Neural progenitor cell (in vitro differentiated cells): ENCODE measurements around the gene MRPL51. TPM values are rescaled to one million over a fixed set of nuclear protein-coding genes. Genes with fewer than 3 reads are reported as not detected.
"Not testable (repeated sequence)": the region's sequence is repeated elsewhere in the genome, so short reads cannot be mapped to it uniquely, and the experiment has no call there.

Source experiments
- DNase-seq: peaks from one replicate; pipeline ENCODE4 v3.0.0-alpha.2; 2016; ENCODE audit warnings: low spot score
- H2AFZ ChIP-seq: fragments of 200-600 bp; sonication (generic); replicated peaks from 2 replicates; pipeline ENCODE4 v1.6.1; 2016; ENCODE audit warnings: antibody characterized with exemption
- H3F3A ChIP-seq: fragments of 200-600 bp; sonication (generic); 2 replicates; pipeline ENCODE4 v1.6.1; 2016; ENCODE audit warnings: antibody characterized with exemption, low read depth
- H3K27ac ChIP-seq: fragments of 200-600 bp; sonication (generic); 2 replicates; pipeline ENCODE4 v1.5.1; 2016; ENCODE audit warnings: mild to moderate bottlenecking
- H3K27me3 ChIP-seq: fragments of 200-600 bp; sonication (generic); 2 replicates; pipeline ENCODE4 v1.6.1; 2016; ENCODE audit warnings: mild to moderate bottlenecking, moderate library complexity
- H3K36me3 ChIP-seq: fragments of 200-600 bp; sonication (generic); 2 replicates; pipeline ENCODE4 v1.5.1; 2016
- H3K4me1 ChIP-seq: fragments of 200-600 bp; sonication (generic); 2 replicates; pipeline ENCODE4 v1.6.1; 2016; ENCODE audit warnings: mixed run types
- H3K4me2 ChIP-seq: fragments of 200-600 bp; sonication (generic); 2 replicates; pipeline ENCODE4 v1.6.1; 2016
- H3K4me3 ChIP-seq: fragments of 200-600 bp; sonication (generic); 2 replicates; pipeline ENCODE4 v1.5.1; 2016
- H3K79me2 ChIP-seq: fragments of 200-600 bp; sonication (generic); 2 replicates; pipeline ENCODE4 v1.6.1; 2016; ENCODE audit warnings: low read depth
- H3K9ac ChIP-seq: fragments of 200-600 bp; sonication (generic); 2 replicates; pipeline ENCODE4 v1.6.1; 2016
- H3K9me3 ChIP-seq: fragments of 200-600 bp; sonication (generic); 2 replicates; pipeline ENCODE4 v1.5.1; 2016; ENCODE audit warnings: low read depth
- H4K20me1 ChIP-seq: fragments of 200-600 bp; sonication (generic); 2 replicates; pipeline ENCODE4 v1.6.1; 2016; ENCODE audit warnings: low read depth
- H3K27ac Mint-ChIP-seq: 3 replicates; pipeline ENCODE4 v1.8.0; 2021; ENCODE audit warnings: mixed read lengths
- H3K27me3 Mint-ChIP-seq: 2 replicates; pipeline ENCODE4 v1.8.0; 2022; ENCODE audit warnings: low read depth, mild to moderate bottlenecking, inconsistent platforms, moderate library complexity, mixed read lengths; ENCODE audit not compliant: insufficient read depth
- H3K36me3 Mint-ChIP-seq: 3 replicates; pipeline ENCODE4 v1.8.0; 2021; ENCODE audit warnings: mixed read lengths
- H3K4me1 Mint-ChIP-seq: 3 replicates; pipeline ENCODE4 v1.8.0; 2021; ENCODE audit warnings: mixed read lengths
- H3K4me3 Mint-ChIP-seq: 3 replicates; pipeline ENCODE4 v1.8.0; 2021; ENCODE audit warnings: mild to moderate bottlenecking, moderate library complexity, mixed read lengths
- H3K9me3 Mint-ChIP-seq: 3 replicates; pipeline ENCODE4 v1.8.0; 2020; ENCODE audit warnings: mixed read lengths
- CTCF ChIP-seq: fragments of 200-600 bp; sonication (generic); IDR thresholded peaks from 2 replicates; pipeline ENCODE4 v1.5.1; 2017; ENCODE audit warnings: antibody characterized with exemption, mild to moderate bottlenecking
- EZH2 ChIP-seq: fragments of 200-600 bp; sonication (generic); IDR thresholded peaks from 2 replicates; pipeline ENCODE4 v1.6.1; 2017; ENCODE audit warnings: antibody characterized with exemption, mild to moderate bottlenecking, moderate library complexity
- EZH2phosphoT487 ChIP-seq: fragments of 200-600 bp; sonication (generic); IDR thresholded peaks from 2 replicates; pipeline ENCODE4 v1.6.1; 2017; ENCODE audit warnings: antibody characterized with exemption
- total RNA-seq: library from RNA; depleted of rRNA; stranded (reverse); fragments of >200 nt; gene quantifications from 2 replicates; pipeline ENCODE4 v1.2.3, GENCODE V29; 2015; ENCODE audit warnings: low replicate concordance

Gene MRPL51
- total RNA-seq, 1 donor from 2014 or later: 143 TPM

- peaks cover 31% of the 10 kb centered on the region for H3F3A ChIP-seq
- H3K36me3 ChIP-seq: peaks cover 8% of the 10 kb centered on the region
- Mint-ChIP-seq H3K4me1 (peaks cover 8% of the 10 kb centered on the region), H3K9me3 (no peaks in the 10 kb centered on the region), H3K36me3 (peaks cover 3% of the 10 kb centered on the region), H3K27ac (no peak overlapping the region), H3K27me3 (peaks cover 2% of the 10 kb centered on the region), H3K4me3 (no peak overlapping the region)
- no peak overlapping the region for H3K9ac ChIP-seq
- no peak for DNase-seq
- no peaks in the 10 kb centered on the region for H3K9me3 ChIP-seq
- H3K79me2 ChIP-seq: peaks cover 21% of the 10 kb centered on the region
- H3K4me3 ChIP-seq: no peak overlapping the region
- no peak overlapping the region for H3K27ac ChIP-seq
- H3K4me1 ChIP-seq: peaks cover 5% of the 10 kb centered on the region
- TF ChIP-seq EZH2 (no peak), CTCF (no peak), EZH2phosphoT487 (no peak)
- no peaks in the 10 kb centered on the region for H3K27me3 ChIP-seq
- peaks cover 4% of the 10 kb centered on the region for H4K20me1 ChIP-seq
- no peak overlapping the region for H2AFZ ChIP-seq
- no peak overlapping the region for H3K4me2 ChIP-seq
Measured at GRCh38 chr12:6489449-6489848, 3.6 kb downstream of the MRPL51 start.

GRCh38 chr12:6488240-6488639 is 4.8 kb downstream of the MRPL51 start:
- Histone ChIP-seq H3K9ac (no peak overlapping the region), H3K4me3 (no peak overlapping the region), H3K9me3 (no peaks in the 10 kb centered on the region), H3K4me1 (peaks cover 5% of the 10 kb centered on the region), H3F3A (peaks cover 21% of the 10 kb centered on the region), H4K20me1 (no peaks in the 10 kb centered on the region), H3K36me3 (peaks cover 8% of the 10 kb centered on the region), H3K27ac (no peak overlapping the region), H3K27me3 (no peaks in the 10 kb centered on the region), H3K4me2 (no peak overlapping the region), H3K79me2 (peaks cover 16% of the 10 kb centered on the region), H2AFZ (no peak overlapping the region)
- H3K4me1 Mint-ChIP-seq: peaks cover 8% of the 10 kb centered on the region
- no peak for TF ChIP-seq CTCF
- TF ChIP-seq EZH2phosphoT487: no peak
- TF ChIP-seq EZH2: no peak
- no peak overlapping the region for H3K4me3 Mint-ChIP-seq
- no peak for DNase-seq
- H3K36me3 Mint-ChIP-seq: peaks cover 3% of the 10 kb centered on the region
- H3K9me3 Mint-ChIP-seq: no peaks in the 10 kb centered on the region
- H3K27me3 Mint-ChIP-seq: peaks cover 2% of the 10 kb centered on the region
- no peak overlapping the region for H3K27ac Mint-ChIP-seq

- Histone ChIP-seq H3K27ac (no peak overlapping the region), H3K4me2 (no peak overlapping the region), H4K20me1 (no peaks in the 10 kb centered on the region), H2AFZ (no peak overlapping the region), H3K27me3 (no peaks in the 10 kb centered on the region), H3K4me3 (no peak overlapping the region), H3F3A (no peaks in the 10 kb centered on the region), H3K36me3 (no peaks in the 10 kb centered on the region), H3K4me1 (no peaks in the 10 kb centered on the region), H3K79me2 (no peaks in the 10 kb centered on the region), H3K9me3 (no peaks in the 10 kb centered on the region), H3K9ac (no peak overlapping the region)
- Mint-ChIP-seq H3K27ac (no peak overlapping the region), H3K9me3 (peaks cover 9% of the 10 kb centered on the region), H3K36me3 (no peaks in the 10 kb centered on the region), H3K4me3 (no peak overlapping the region), H3K27me3 (peaks cover 5% of the 10 kb centered on the region), H3K4me1 (peaks cover 3% of the 10 kb centered on the region)
- DNase-seq: no peak
- TF ChIP-seq CTCF (no peak), EZH2phosphoT487 (no peak), EZH2 (no peak)
Measured at GRCh38 chr12:6478416-6478815, 14.6 kb downstream of the MRPL51 start.

- H3K27ac ChIP-seq, H3K27ac Mint-ChIP-seq, H3K79me2 ChIP-seq, H3K9ac ChIP-seq, H3K4me2 ChIP-seq, H3K36me3 Mint-ChIP-seq, H3K4me1 Mint-ChIP-seq, H3K36me3 ChIP-seq, H3K27me3 Mint-ChIP-seq, H4K20me1 ChIP-seq, H3K9me3 Mint-ChIP-seq, DNase-seq, H3K9me3 ChIP-seq, H3K4me3 ChIP-seq, H3K4me1 ChIP-seq, H2AFZ ChIP-seq, H3F3A ChIP-seq, H3K4me3 Mint-ChIP-seq, H3K27me3 ChIP-seq: not testable (repeated sequence)
Measured at GRCh38 chr12:6477601-6478377, 15.3 kb downstream of the MRPL51 start.
